PC-9 (cell line): ENCODE measurements around the gene SDHAF2. TPM values are rescaled to one million over a fixed set of nuclear protein-coding genes. Genes with fewer than 3 reads are reported as not detected.

Experiments
- BruUV-seq: library from RNA; stranded (reverse); fragments of 400-500 nt; replicated peaks from 2 replicates; lab custom pipeline; 2021; lab: Mats Ljungman, UMichigan
- CTCF ChIA-PET: fragments of 300-600 bp; sonication (Branson Sonifier 250); formaldehyde crosslinking; loops from one replicate; lab custom pipeline; 2022; ENCODE audit warnings: antibody characterized with exemption; lab: Charles Lee
- POLR2A ChIA-PET: fragments of 300-600 bp; sonication (Branson Sonifier 250); formaldehyde crosslinking; loops from one replicate; lab custom pipeline; 2022; ENCODE audit warnings: antibody characterized with exemption; ENCODE audit not compliant: unreplicated experiment; lab: Charles Lee
- DNase-seq, 2 experiments: peaks; one replicate each; pipeline versions ENCODE4 v3.0.0 to v3.0.0-alpha.2; 2015 to 2022; ENCODE audit warnings: mixed read lengths in 1 of 2
- H2AFZ ChIP-seq: fragments of 200-600 bp; sonication (generic); 2 replicates; pipeline ENCODE4 v1.8.1; 2017; ENCODE audit warnings: antibody characterized with exemption
- H3F3A ChIP-seq: fragments of 200-600 bp; sonication (generic); 2 replicates; pipeline ENCODE4 v1.8.1; 2017; ENCODE audit warnings: antibody characterized with exemption, mild to moderate bottlenecking, low read depth; ENCODE audit not compliant: insufficient read depth
- H3K27ac ChIP-seq: fragments of 200-600 bp; sonication (generic); 2 replicates; pipeline ENCODE4 v1.6.1; 2016; ENCODE audit warnings: mixed run types
- H3K27me3 ChIP-seq: fragments of 200-600 bp; sonication (generic); 2 replicates; pipeline ENCODE4 v1.6.1; 2016; ENCODE audit warnings: low read depth, mixed run types; ENCODE audit not compliant: insufficient read depth
- H3K36me3 ChIP-seq: fragments of 200-600 bp; sonication (generic); 2 replicates; pipeline ENCODE4 v1.6.1; 2016; ENCODE audit warnings: low read depth, mixed run types
- H3K4me1 ChIP-seq: fragments of 200-600 bp; sonication (generic); replicated peaks from 2 replicates; pipeline ENCODE4 v1.6.1; 2016; ENCODE audit warnings: mixed run types; ENCODE audit not compliant: insufficient read depth
- H3K4me2 ChIP-seq: fragments of 200-600 bp; sonication (generic); 2 replicates; pipeline ENCODE4 v1.6.1; 2017; ENCODE audit warnings: mixed run types
- H3K4me3 ChIP-seq: fragments of 200-600 bp; sonication (generic); 2 replicates; pipeline ENCODE4 v1.6.1; 2016; ENCODE audit warnings: mixed run types
- H3K79me2 ChIP-seq: fragments of 200-600 bp; sonication (generic); 2 replicates; pipeline ENCODE4 v1.6.1; 2017; ENCODE audit warnings: low read depth, mixed run types
- H3K9me2 ChIP-seq: fragments of 200-600 bp; sonication (generic); 2 replicates; pipeline ENCODE4 v1.8.1; 2017; ENCODE audit warnings: mild to moderate bottlenecking; ENCODE audit not compliant: insufficient read depth
- H3K9me3 ChIP-seq: fragments of 200-600 bp; sonication (generic); 2 replicates; pipeline ENCODE4 v1.8.1; 2016; ENCODE audit warnings: low read depth; ENCODE audit not compliant: insufficient read depth
- H4K20me1 ChIP-seq: fragments of 200-600 bp; sonication (generic); 2 replicates; pipeline ENCODE4 v1.8.1; 2017; ENCODE audit not compliant: insufficient read depth
- CTCF ChIP-seq: fragments of 200-600 bp; sonication (generic); conservative IDR thresholded peaks from 2 replicates; pipeline ENCODE4 v1.6.1; 2017; ENCODE audit warnings: mixed run types, antibody characterized with exemption, mild to moderate bottlenecking, moderate library complexity
- EZH2 ChIP-seq: fragments of 200-600 bp; sonication (generic); IDR thresholded peaks from 2 replicates; pipeline ENCODE4 v1.8.0; 2017; ENCODE audit warnings: antibody characterized with exemption, low read depth
- intact Hi-C: fragments of 100-400 bp; cut with micrococcal nuclease; formaldehyde crosslinking; loops from one replicate; pipeline ENCODE4 v1.10.0; 2022; ENCODE audit not compliant: unreplicated experiment
- total RNA-seq: library from RNA; stranded (reverse); gene quantifications from 2 replicates; pipeline ENCODE4 v1.2.3, GENCODE V29; 2021

Gene SDHAF2
- total RNA-seq, 1 experiment from 2014 or later: 38.3 TPM

- CTCF ChIA-PET: interaction anchor here (0.7 kb wide), 1 partner anchor 47 kb away, joined by 3 read pairs; no protein-coding TSS in a partner anchor
- peak in 1 of 2 experiments; percentile 28 for DNase-seq
Measured at GRCh38 chr11:61482513-61482912, 52.6 kb downstream of the SDHAF2 start.

GRCh38 chr11:61484541-61484940, 54.6 kb downstream of the SDHAF2 start:
- no peaks in the 10 kb centered on the region for H3K27me3 ChIP-seq
- POLR2A ChIA-PET: no interaction called here

More at GRCh38 chr11:61482513-61482912, 52.6 kb downstream of the SDHAF2 start:
- Histone ChIP-seq H3K4me2 (no peak overlapping the region), H3K4me1 (peaks cover 47% of the 10 kb centered on the region), H4K20me1 (no peaks in the 10 kb centered on the region), H3K9me2 (no peaks in the 10 kb centered on the region), H3K79me2 (no peaks in the 10 kb centered on the region), H3K27ac (no peak overlapping the region), H2AFZ (no peak overlapping the region), H3K36me3 (no peaks in the 10 kb centered on the region), H3K9me3 (no peaks in the 10 kb centered on the region), H3F3A (peaks cover 22% of the 10 kb centered on the region; the same call in 1 of the 2 replicates), H3K27me3 (no peaks in the 10 kb centered on the region), H3K4me3 (no peak overlapping the region)
- no TSS peak for BruUV-seq
- POLR2A ChIA-PET: no interaction called here
- TF ChIP-seq CTCF: peak; percentile 60
- no peak for TF ChIP-seq EZH2
- intact Hi-C loops: no loop called here

GRCh38 chr11:61485080-61485479, 55.2 kb downstream of the SDHAF2 start:
- H3F3A ChIP-seq: peaks cover 44% of the 10 kb centered on the region
- H4K20me1 ChIP-seq: no peaks in the 10 kb centered on the region
- CTCF ChIA-PET: no interaction called here
- no peaks in the 10 kb centered on the region for H3K36me3 ChIP-seq
- intact Hi-C loops: loop anchor here (5.0 kb wide), 1 partner anchor 247 kb away; no protein-coding TSS in a partner anchor
- no peak overlapping the region for H2AFZ ChIP-seq
- peaks cover 73% of the 10 kb centered on the region for H3K4me1 ChIP-seq
- no peak overlapping the region for H3K4me3 ChIP-seq
- POLR2A ChIA-PET: no interaction called here
- no peaks in the 10 kb centered on the region for H3K9me3 ChIP-seq
- no TSS peak for BruUV-seq
- H3K27me3 ChIP-seq: no peaks in the 10 kb centered on the region
- H3K27ac ChIP-seq: no peak overlapping the region
- no peaks in the 10 kb centered on the region for H3K79me2 ChIP-seq
- DNase-seq: no peak
- H3K9me2 ChIP-seq: no peaks in the 10 kb centered on the region
- no peak for TF ChIP-seq EZH2
- no peak for TF ChIP-seq CTCF
- no peak overlapping the region for H3K4me2 ChIP-seq

More at GRCh38 chr11:61484541-61484940, 54.6 kb downstream of the SDHAF2 start:
- CTCF ChIA-PET: no interaction called here
- H3K9me3 ChIP-seq: no peaks in the 10 kb centered on the region
- H3F3A ChIP-seq: peaks cover 40% of the 10 kb centered on the region
- H3K4me2 ChIP-seq: no peak overlapping the region
- H2AFZ ChIP-seq: no peak overlapping the region
- intact Hi-C loops: no loop called here
- H3K4me3 ChIP-seq: no peak overlapping the region
- H4K20me1 ChIP-seq: no peaks in the 10 kb centered on the region
- peaks cover 68% of the 10 kb centered on the region for H3K4me1 ChIP-seq
- no TSS peak for BruUV-seq
- H3K36me3 ChIP-seq: no peaks in the 10 kb centered on the region
- TF ChIP-seq EZH2 (no peak), CTCF (no peak)
- H3K79me2 ChIP-seq: no peaks in the 10 kb centered on the region
- no peak for DNase-seq
- no peaks in the 10 kb centered on the region for H3K9me2 ChIP-seq
- no peak overlapping the region for H3K27ac ChIP-seq
